Heart left ventricle (tissue), 13 donors: ENCODE data around the gene DBN1.

Source experiments
- POLR2A ChIP-seq, 2 donors: fragments of 450-650 bp; IDR thresholded peaks; one replicate each; pipeline ENCODE4 v1.6.1; 2017; ENCODE audit warnings: antibody characterized with exemption in 2 of 2, mild to moderate bottlenecking in 2 of 2, moderate library complexity in 2 of 2
- TF ChIP-seq, protein P1 (sequence below), 12 donors: fragments of 200-600 bp; sonication (generic) in 4 of 12; IDR thresholded peaks; one replicate each; pipeline versions ENCODE4 v1.5.0 to v1.8.0; 2018 to 2022; ENCODE audit warnings: antibody characterized with exemption in 12 of 12, mild to moderate bottlenecking in 5 of 12
- donor health status: ischemic (EF 13 %, LVEDD 7.1; RV severe dilation, severe dysfunction).
- donor health status: DM: no; HTN: yes; CAD: no.
- donor health status: DM: no; HTN: no; CAD: no.
- donor health status: ischemic (EF 25% LVEDD 6.9; RV normal size, moderate dysfunction).
- donor health status: ischemic (EF 25% LVEDD 5.7; RV mildly dilated, moderate dysfunction).
- donor health status: ischemic (EF 35%, LVEDD 5.7; RV mildly dilated, moderate dysfunction).
- donor health status: nonischemic (EF 11% LVEDD 7.7; RV severe dilation, severe dysfunction).
- donor health status: DM: yes; HTN: yes; CAD: no.
- donor health status: PGD.
- donor health status: ischemic (EF 29% LVEDD 5.4; RV normal size, mild dysfunction).
- donor health status: nonischemic (EF 23%, LVEDD 6.1; RV moderate dilation, normal function).

GRCh38 chr5:177430140-177430951, 43.1 kb downstream of the DBN1 start:
- TF ChIP-seq, protein P1, sequence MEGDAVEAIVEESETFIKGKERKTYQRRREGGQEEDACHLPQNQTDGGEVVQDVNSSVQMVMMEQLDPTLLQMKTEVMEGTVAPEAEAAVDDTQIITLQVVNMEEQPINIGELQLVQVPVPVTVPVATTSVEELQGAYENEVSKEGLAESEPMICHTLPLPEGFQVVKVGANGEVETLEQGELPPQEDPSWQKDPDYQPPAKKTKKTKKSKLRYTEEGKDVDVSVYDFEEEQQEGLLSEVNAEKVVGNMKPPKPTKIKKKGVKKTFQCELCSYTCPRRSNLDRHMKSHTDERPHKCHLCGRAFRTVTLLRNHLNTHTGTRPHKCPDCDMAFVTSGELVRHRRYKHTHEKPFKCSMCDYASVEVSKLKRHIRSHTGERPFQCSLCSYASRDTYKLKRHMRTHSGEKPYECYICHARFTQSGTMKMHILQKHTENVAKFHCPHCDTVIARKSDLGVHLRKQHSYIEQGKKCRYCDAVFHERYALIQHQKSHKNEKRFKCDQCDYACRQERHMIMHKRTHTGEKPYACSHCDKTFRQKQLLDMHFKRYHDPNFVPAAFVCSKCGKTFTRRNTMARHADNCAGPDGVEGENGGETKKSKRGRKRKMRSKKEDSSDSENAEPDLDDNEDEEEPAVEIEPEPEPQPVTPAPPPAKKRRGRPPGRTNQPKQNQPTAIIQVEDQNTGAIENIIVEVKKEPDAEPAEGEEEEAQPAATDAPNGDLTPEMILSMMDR (IDR thresholded peaks at IDR 0.05) = no peak
- no peak for TF ChIP-seq POLR2A (IDR thresholded peaks at IDR 0.05)
